SH-SY5Y (cell line): ENCODE results near the gene NEDD4L.

ENCODE experiments used
- GATA2 ChIP-seq: IDR thresholded peaks from 2 replicates; pipeline ENCODE4 v1.6.1; 2011; ENCODE audit warnings: mild to moderate bottlenecking, low read depth, low read length
- GATA3 ChIP-seq: IDR thresholded peaks from 2 replicates; pipeline ENCODE4 v1.6.1; 2011; ENCODE audit warnings: low read depth, mild to moderate bottlenecking, low read length, moderate library complexity

GRCh38 chr18:58181988-58182387 lies 138.0 kb downstream of the NEDD4L start:
- TF ChIP-seq GATA2: peak; percentile 87
- TF ChIP-seq GATA3: 0 out of 2 replicates have a peak, but pooled peaks have one; percentile 17
